Stimulated activated CD4-positive, alpha-beta T cell treated with anti-CD3 and anti-CD28 coated beads, Interleukin-15, amount 100 ng/mL, for 48 hours (primary cell): Measurements from ENCODE around the gene FUT8.
A peak's percentile ranks its signal among the peaks of the same experiment; 100 is the strongest.
"Not testable (repeated sequence)": the region's sequence is repeated elsewhere in the genome, so short reads cannot be mapped to it uniquely, and the experiment has no call there.

Experiments used
- DNase-seq, 2 donors: peaks; one replicate each; pipeline ENCODE4 v3.0.0-alpha.2; 2020; ENCODE audit warnings: low read depth in 2 of 2

FUT8 gene

GRCh38 chr14:65453807-65454480 is 41.4 kb downstream of the FUT8 start:
- DNase-seq = no peak

- no peak for DNase-seq
These were observed 43.7 kb downstream of the FUT8 start for GRCh38 chr14:65456247-65456646.

GRCh38 chr14:65461730-65462129 is 49.2 kb downstream of the FUT8 start:
- no peak for DNase-seq

DNA sequence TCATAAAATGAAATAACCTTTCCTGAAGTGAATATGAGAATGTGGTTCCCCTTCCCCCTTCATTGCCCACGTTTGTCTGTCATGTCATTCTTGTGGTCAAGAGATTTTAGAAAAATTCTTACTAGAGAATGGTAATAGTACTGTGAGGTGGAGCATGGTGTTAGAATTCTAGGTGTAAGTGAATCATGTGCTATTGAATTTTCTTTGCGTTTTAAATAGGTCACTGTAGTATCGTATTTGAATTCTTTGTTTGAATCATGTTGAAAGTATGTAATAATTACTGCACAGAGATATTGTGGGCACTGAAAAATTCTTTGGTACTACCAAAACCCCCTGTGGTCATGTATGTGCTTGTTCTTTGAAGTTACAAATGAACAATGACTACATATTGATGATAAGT is 49.9 kb downstream of the FUT8 start:
- peak in 1 of 2 donors; percentile 10 for DNase-seq

DNA sequence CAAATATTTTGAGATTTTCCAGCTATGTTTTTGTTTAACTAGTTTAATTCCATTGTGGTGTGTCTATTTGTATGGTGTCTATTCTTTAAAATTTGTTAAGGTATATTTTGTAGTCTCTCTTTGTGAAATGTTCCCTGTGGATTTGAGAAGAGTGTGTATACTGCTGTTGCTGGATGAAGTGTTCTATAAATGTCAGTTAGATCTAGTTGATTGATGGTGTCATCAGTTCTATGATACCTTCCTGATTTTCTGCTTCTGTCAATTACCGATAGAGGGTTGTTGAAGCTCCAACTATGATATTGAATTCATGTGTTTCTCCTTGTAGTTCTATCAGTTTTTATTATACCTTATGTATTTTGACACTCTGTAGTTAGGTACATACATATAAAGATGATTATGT is 53.1 kb downstream of the FUT8 start:
- DNase-seq = no peak

DNA sequence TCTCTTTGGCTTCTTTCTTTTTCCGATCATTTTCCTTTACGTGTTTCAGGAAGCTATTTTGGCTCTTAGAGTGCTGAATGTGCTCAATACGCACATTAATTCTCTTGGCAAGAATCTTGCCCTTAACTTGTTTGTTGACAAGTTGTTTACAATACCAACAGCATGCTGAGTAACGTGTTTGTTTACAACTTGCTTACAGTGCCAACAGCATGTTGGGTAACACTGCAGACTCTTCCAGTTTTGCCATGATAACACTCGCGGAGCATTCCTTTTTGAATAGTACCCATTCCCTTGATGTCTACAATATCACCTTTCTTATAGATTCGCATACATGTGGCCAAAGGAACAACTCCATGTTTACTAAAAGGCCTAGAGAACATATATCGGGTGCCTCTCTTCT is 55.4 kb downstream of the FUT8 start:
- DNase-seq = not testable (repeated sequence)

DNA sequence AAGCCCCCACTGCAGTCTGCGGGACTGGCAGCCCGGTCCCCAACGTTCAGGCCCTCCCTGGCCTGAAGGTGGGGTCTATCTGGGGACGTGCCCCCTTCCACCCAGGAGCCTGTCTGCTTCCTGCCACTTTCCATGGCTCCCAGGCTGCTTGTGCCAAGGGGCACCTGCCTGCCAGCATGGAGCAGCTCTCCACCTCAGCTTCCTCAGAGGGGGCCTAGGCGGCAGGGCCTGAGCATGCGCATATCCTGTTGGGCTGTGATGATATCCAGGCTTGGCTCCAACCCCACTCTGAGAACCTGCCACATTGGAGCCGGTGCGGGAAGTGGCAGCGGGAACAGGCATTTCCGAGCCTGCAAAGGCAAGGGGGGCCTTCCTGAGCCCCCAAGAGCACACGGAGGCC is 57.4 kb downstream of the FUT8 start:
- no peak for DNase-seq

DNA sequence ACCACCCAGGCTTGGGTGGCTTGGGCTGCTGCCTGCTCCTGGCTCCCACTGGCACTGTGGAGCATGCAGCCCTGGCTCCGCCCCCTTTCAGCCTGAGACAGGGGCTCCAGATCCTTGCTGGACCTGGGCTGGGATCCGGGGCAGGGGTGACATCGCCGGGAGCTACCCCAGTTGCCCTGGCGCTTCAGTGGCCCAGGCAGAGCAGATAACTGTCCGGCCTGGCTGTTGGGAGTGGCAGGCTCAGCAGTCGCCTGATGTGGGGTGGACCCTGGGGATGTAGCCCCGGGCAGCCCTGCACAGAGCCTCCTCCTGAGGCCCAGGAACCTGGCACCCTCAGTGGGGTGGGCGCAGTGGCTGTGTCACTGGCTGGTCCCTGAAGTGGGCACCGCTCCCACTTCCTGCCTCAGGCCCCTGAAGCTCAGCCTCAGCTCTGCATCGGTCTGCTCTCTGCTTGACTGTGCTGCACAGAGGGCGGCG is 57.9 kb downstream of the FUT8 start:
- no peak for DNase-seq

DNA sequence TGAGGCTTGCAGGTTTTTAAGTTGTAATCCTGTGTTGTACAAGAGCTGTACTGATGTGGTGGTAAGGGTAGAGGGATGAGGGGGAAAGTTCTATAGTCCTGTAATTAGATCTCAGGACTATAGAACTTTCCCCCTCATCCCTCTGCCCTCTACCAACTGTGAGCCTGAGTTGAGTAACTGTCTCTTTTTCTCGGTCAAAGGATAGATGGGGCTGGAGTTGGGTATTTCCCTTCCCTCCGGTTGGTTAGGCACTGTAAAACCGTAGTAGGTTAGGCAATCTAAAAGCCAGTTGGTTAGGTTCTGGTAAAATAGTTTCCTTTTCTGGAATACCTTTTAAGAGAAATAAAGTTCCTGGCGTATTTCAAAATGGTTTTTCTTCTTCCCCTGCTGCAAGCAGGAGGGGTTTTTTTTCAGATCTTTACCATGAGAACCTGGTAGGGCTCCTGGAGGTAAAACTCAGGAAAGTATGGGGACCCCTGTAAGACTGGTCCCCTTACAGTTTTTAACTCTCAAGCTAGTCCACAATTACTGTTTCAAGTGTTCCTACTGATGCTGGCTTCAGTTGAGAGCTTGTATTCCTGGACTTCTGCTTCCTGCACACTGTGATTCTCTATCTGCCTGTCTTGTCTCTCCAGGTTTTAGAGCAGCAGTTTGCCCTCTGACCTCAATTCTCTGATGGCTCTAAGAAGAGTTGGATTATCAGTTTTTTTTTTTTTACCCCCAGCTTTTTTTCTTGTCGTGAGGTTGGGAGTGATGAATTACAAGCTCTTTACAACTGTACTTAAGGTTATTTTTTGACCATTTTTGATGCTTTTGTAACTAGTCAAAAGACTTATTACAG is 58.7 kb downstream of the FUT8 start:
- DNase-seq = no peak

DNA sequence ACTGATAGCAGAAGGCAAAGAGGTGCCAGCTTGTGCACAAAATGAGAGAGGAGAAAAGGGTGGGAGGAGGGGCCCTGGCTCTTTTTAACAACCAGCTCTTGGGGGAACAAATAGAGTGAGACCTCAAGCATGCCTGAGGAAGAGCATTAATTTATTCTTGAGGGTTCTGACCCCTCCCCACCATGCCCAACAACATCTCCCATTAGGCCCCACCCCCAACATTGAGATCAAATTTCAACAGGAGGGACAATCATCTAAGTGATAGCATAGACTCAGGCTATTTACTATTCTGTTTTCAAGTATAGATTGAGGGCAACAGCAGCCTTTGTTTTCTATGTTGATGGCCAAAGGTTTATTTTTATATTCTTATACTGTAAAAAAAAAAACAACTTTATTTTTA is 59.7 kb downstream of the FUT8 start:
- no peak for DNase-seq

- DNase-seq = no peak
These were observed 63.9 kb downstream of the FUT8 start for GRCh38 chr14:65476273-65476941.

DNA sequence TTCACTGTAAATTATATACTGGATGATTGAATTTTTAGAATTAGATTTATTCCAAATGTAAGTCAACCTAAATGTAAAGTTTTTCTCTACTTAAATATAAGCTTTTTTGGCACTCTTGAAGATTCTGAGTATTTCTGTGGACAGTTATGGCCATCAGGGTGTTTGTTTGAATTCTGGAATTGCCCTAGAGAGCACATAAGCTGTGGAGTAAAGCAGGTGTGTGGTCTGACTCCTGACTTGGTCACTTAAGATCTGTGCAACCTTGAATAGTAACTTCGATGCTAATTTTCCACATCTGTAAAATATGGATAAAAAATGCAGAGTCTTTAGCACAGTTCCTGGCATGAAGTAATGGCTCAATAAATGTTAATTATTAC is 64.4 kb downstream of the FUT8 start:
- DNase-seq = no peak

DNA sequence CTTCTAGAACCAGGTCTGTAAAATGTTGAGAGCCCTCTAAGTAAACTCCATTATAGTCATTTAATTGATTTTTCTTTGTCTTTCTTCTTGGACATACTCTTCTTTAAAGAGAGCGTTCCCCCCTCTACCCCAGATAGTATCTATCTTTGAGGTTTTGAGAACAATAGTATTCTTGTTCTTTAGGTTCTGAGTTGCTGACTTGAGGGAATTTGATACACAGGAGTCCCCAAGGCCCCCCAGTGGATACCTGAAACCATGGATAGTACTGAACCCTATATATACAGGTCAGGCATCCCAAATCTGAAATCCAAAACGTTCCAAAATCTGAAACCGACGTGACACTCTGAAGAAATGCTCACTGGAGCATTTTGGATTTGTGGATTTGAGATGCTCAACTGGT is 65.5 kb downstream of the FUT8 start:
- no peak for DNase-seq

- DNase-seq = no peak
These were observed 66.1 kb downstream of the FUT8 start for GRCh38 chr14:65478596-65478995.

DNA sequence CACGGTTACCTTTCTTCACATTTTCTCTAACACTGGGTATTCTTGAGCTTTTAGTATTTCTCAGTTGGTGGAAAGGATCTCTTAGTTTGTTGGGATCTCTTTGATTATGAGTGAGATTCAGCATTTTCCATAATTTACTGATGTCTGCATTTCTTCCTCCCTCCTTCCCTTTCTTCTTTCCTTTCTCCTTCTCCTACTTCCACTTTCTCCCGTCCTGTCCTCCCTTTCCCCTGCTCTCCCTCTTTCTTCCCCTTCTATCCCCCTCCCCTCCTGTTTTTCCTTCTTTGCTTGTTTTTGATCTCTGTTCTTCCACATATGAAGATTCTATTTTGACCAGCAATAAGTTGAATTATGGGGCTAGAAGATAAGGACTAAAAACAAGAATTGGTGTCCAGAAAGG is 66.9 kb downstream of the FUT8 start:
- no peak for DNase-seq

DNA sequence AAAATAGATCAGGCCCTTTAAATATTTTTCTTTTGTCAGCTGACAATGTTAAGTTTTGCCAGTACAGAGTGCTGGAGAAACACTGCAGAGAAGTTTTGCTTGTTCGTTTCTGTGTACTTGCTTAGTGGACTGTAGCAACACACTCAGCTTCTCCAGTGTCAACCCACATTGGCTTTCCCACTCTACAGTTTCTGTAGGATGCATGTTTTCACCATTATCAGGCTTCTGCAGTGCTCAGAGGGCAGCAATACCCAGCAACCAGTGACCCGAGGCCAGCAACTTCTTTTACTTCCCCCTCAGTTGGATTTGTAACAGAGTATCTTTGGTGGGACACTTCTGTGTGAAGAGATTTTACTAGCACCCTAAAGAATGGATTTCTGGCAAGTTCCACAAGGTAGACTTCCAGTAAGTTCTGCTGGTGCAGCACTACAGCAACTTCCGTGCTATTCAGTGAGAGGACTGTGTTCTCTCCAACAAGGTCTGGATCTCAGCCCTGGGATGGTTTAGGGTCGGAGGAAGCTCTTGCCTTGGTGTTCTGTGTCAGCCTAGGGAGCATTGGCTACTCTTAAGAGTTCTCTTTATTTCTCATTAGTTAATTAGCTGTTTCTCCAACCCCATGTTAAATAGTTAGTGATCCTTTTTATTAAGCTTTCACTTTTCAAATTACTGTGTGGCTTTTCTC is 70.4 kb downstream of the FUT8 start:
- DNase-seq = no peak

- no peak for DNase-seq
These were observed 71.1 kb downstream of the FUT8 start for GRCh38 chr14:65483647-65484046.

GRCh38 chr14:65485516-65485915 is 73.0 kb downstream of the FUT8 start:
- no peak for DNase-seq

GRCh38 chr14:65486863-65487262 is 74.3 kb downstream of the FUT8 start:
- no peak for DNase-seq

- no peak for DNase-seq
These were observed 75.4 kb downstream of the FUT8 start for GRCh38 chr14:65487783-65488494.

DNA sequence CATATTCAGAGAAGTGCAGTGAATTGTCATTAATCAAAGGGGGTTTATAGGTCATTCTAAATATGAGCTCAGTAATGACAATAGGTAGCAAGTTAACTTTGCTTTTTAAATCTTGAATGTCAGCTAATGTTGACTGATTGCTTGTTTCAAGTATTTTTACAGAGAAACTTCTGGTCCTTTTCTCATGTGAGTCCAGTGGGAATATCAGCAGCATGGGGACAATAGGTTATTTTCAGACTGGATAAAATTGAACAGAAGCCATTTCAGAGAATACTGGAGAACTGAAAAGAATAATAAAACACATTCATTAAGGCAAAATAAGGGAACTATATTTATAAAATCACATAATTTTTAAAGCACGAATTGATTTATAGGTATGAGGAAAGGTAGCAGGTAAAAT is 78.7 kb downstream of the FUT8 start:
- DNase-seq = no peak

DNA sequence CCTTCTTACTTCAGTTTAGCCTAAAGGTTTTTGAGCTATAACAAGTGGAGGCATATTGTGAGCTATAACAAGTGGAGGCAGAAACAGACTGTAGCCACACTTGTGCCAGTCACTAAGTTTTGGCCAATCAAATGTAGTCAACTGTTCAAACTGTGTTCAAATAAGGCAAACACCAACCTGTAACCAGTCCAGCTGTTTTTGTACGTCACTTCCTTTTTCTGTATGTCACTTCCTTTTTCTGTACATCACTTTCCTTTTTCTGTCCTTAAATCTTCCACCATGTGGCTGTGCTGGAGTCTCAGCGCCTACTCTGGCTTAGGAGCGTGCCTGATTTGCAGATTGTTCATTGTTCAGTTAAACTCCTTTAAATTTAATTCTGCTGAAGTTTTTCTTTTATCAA is 79.7 kb downstream of the FUT8 start:
- no peak for DNase-seq
